Measurements from ENCODE around the gene SIVA1. TPM values are rescaled to one million over a fixed set of nuclear protein-coding genes. Genes with fewer than 3 reads are reported as not detected.

Gene SIVA1
- total and polyA plus RNA-seq, 2 of the 4 experiments (the other 2 are of a cell fraction), result 166 to 184 TPM

GRCh38 chr14:104772707-104773504, 20.0 kb downstream of the SIVA1 start:
- no peaks in the 10 kb centered on the region; the same call in 1 of the 2 replicates for H3K9me3 ChIP-seq (ENCODE audit: control insufficient read depth, insufficient read depth, low read length)
- in situ Hi-C loops (cut with MboI; ENCODE audit: low sequenced_read_pairs) (no loop called here), intact Hi-C loops (cut with micrococcal nuclease) (no loop called here), dilution Hi-C loops (cut with HindIII; ENCODE audit: low sequenced_read_pairs, unreplicated experiment) (no loop called here)
- no peak overlapping the region for H3K9ac ChIP-seq (ENCODE audit: low read depth, low read length)
- H2BK20ac ChIP-seq (ENCODE audit: low read depth, low read length), result no peak overlapping the region
- no peak overlapping the region for H2AK5ac ChIP-seq (ENCODE audit: low read depth, low read length)
- H2AFZ ChIP-seq (replicated peaks; ENCODE audit: low read length, poor library complexity), result peak overlapping the region; percentile 49
- H3K4me3 ChIP-seq (ENCODE audit: insufficient read depth, low read depth, low read length), result no peak overlapping the region
- H3K27ac ChIP-seq (ENCODE audit: insufficient read depth, low read length), result no peak overlapping the region
- no peak overlapping the region for H4K91ac ChIP-seq (ENCODE audit: insufficient read depth, low read depth, low read length)
- no peak overlapping the region for H4K5ac ChIP-seq (ENCODE audit: low read depth, low read length)
- 96% methylated on average over 34 of the region's 38 CpGs; no CpG with 5 or more reads in 1 of the 2 experiments for WGBS, 2 experiments (ENCODE audit: extremely low coverage in 2 of 2, insufficient read length in 1 of 2)
- BruUV-seq (replicated peaks), result TSS peak; percentile 14
- peaks cover 8 to 28% of the 10 kb centered on the region in 2 experiments for H3K79me1 ChIP-seq (ENCODE audit: low read depth in 1 of 2, low read length in 2 of 2)
- H3K36me3 ChIP-seq (ENCODE audit: control insufficient read depth, insufficient read depth, low read length), result peaks cover 63% of the 10 kb centered on the region
- ATAC-seq (ENCODE audit: low read depth), result no peak
- no peak overlapping the region for H3K4me2 ChIP-seq (ENCODE audit: low read depth, low read length)
- H3K18ac ChIP-seq (ENCODE audit: low read depth, low read length), result no peak overlapping the region
- peaks cover 5% of the 10 kb centered on the region for H3K4me1 ChIP-seq (ENCODE audit: control insufficient read depth, insufficient read depth, low read length)
- H3K23ac ChIP-seq (ENCODE audit: low read depth, low read length), result no peak overlapping the region
- peaks cover 36% of the 10 kb centered on the region for H4K20me1 ChIP-seq (ENCODE audit: insufficient read depth, low read length)
- no peaks in the 10 kb centered on the region for H3K27me3 ChIP-seq (ENCODE audit: control insufficient read depth, insufficient read depth, low read length)
- no peak overlapping the region for H2BK120ac ChIP-seq (ENCODE audit: low read depth, low read length)
- CTCF ChIA-PET, result no interaction called here
- no peak for DNase-seq
- H4K8ac ChIP-seq (ENCODE audit: low read depth in 2 of 2, low read length in 2 of 2), result no peak overlapping the region
- no peak overlapping the region for H3K4ac ChIP-seq (ENCODE audit: low read depth, low read length)
- no peak overlapping the region for H3K56ac ChIP-seq (ENCODE audit: extremely low read depth, insufficient read depth, low read length)
- TF ChIP-seq NFE2L2 (IDR thresholded peaks at IDR 0.05; ENCODE audit: low read depth, low read length) (no peak), POLR2A (IDR thresholded peaks at IDR 0.05; ENCODE audit: low read depth, low read length) (no peak), MXI1 (IDR thresholded peaks at IDR 0.05; ENCODE audit: borderline replicate concordance, low read depth, low read length) (no peak), RAD21 (IDR thresholded peaks at IDR 0.05; ENCODE audit: low read length) (no peak), CEBPB (IDR thresholded peaks at IDR 0.05; ENCODE audit: low read depth, low read length) (no peak), ELK1 (IDR thresholded peaks at IDR 0.05; ENCODE audit: borderline replicate concordance, low read depth, low read length) (no peak), MAZ (IDR thresholded peaks at IDR 0.05; ENCODE audit: borderline replicate concordance, low read depth, low read length) (no peak), MAFK (IDR thresholded peaks at IDR 0.05; ENCODE audit: low read depth, low read length) (no peak), SMC3 (IDR thresholded peaks at IDR 0.05; ENCODE audit: low read depth, low read length) (no peak), RFX5 (IDR thresholded peaks at IDR 0.05; ENCODE audit: low read depth, low read length) (no peak), CHD1 (IDR thresholded peaks at IDR 0.05; ENCODE audit: low read depth, low read length) (no peak), BHLHE40 (IDR thresholded peaks at IDR 0.05; ENCODE audit: low read depth, low read length) (no peak), FOS (IDR thresholded peaks at IDR 0.05; ENCODE audit: low read depth, low read length) (no peak), RCOR1 (IDR thresholded peaks at IDR 0.05; ENCODE audit: insufficient replicate concordance, low read length) (no peak)
- TF ChIP-seq, protein P1, sequence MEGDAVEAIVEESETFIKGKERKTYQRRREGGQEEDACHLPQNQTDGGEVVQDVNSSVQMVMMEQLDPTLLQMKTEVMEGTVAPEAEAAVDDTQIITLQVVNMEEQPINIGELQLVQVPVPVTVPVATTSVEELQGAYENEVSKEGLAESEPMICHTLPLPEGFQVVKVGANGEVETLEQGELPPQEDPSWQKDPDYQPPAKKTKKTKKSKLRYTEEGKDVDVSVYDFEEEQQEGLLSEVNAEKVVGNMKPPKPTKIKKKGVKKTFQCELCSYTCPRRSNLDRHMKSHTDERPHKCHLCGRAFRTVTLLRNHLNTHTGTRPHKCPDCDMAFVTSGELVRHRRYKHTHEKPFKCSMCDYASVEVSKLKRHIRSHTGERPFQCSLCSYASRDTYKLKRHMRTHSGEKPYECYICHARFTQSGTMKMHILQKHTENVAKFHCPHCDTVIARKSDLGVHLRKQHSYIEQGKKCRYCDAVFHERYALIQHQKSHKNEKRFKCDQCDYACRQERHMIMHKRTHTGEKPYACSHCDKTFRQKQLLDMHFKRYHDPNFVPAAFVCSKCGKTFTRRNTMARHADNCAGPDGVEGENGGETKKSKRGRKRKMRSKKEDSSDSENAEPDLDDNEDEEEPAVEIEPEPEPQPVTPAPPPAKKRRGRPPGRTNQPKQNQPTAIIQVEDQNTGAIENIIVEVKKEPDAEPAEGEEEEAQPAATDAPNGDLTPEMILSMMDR (conservative IDR thresholded peaks at IDR 0.05; ENCODE audit: low read depth, low read length), result no peak
- TF ChIP-seq, protein P2, sequence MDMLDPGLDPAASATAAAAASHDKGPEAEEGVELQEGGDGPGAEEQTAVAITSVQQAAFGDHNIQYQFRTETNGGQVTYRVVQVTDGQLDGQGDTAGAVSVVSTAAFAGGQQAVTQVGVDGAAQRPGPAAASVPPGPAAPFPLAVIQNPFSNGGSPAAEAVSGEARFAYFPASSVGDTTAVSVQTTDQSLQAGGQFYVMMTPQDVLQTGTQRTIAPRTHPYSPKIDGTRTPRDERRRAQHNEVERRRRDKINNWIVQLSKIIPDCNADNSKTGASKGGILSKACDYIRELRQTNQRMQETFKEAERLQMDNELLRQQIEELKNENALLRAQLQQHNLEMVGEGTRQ (IDR thresholded peaks at IDR 0.05; ENCODE audit: low read depth, low read length), result no peak
- H2BK15ac ChIP-seq (ENCODE audit: low read depth, low read length), result no peak overlapping the region
- no peaks in the 10 kb centered on the region for H3K9me1 ChIP-seq (ENCODE audit: insufficient read depth, low read length)
- no peak overlapping the region for H2BK5ac ChIP-seq (ENCODE audit: low read depth, low read length, poor library complexity, severe bottlenecking)
- no peak overlapping the region for H2AK9ac ChIP-seq (replicated peaks; ENCODE audit: low read depth, low read length, poor library complexity)
- POLR2A ChIA-PET (ENCODE audit: unreplicated experiment), result no interaction called here
- H3K14ac ChIP-seq (replicated peaks; ENCODE audit: low read depth, low read length), result no peak overlapping the region
